GM18498 (cell line): ENCODE measurements around the gene SLC32A1.

Source experiments
- ATAC-seq: cut with Tn5 transposase; IDR thresholded peaks from one replicate; pipeline ENCODE4 v1.9.1; 2021; ENCODE audit warnings: mild to moderate bottlenecking, moderate library complexity; ENCODE audit not compliant: unreplicated experiment

SLC32A1 gene

GRCh38 chr20:38751360-38751976 is 27.2 kb downstream of the SLC32A1 start:
- ATAC-seq: no peak

- ATAC-seq: no peak
These were observed 27.7 kb downstream of the SLC32A1 start for GRCh38 chr20:38752029-38752428.

- no peak for ATAC-seq
These were observed 30.6 kb downstream of the SLC32A1 start for GRCh38 chr20:38754924-38755323.

- no peak for ATAC-seq
These were observed 31.1 kb downstream of the SLC32A1 start for GRCh38 chr20:38755324-38755910.

GRCh38 chr20:38757145-38757775 is 33.0 kb downstream of the SLC32A1 start:
- ATAC-seq: no peak

- ATAC-seq: no peak
These were observed 34.8 kb downstream of the SLC32A1 start for GRCh38 chr20:38759106-38759505.

GRCh38 chr20:38760978-38761377 is 36.7 kb downstream of the SLC32A1 start:
- no peak for ATAC-seq

GRCh38 chr20:38762174-38762573 is 37.9 kb downstream of the SLC32A1 start:
- no peak for ATAC-seq

GRCh38 chr20:38763616-38764015 is 39.3 kb downstream of the SLC32A1 start:
- no peak for ATAC-seq

GRCh38 chr20:38764567-38765318 is 40.5 kb downstream of the SLC32A1 start:
- ATAC-seq: no peak

- ATAC-seq: no peak
These were observed 41.8 kb downstream of the SLC32A1 start for GRCh38 chr20:38766071-38766470.

- no peak for ATAC-seq
These were observed 45.4 kb downstream of the SLC32A1 start for GRCh38 chr20:38769376-38770295.

GRCh38 chr20:38770546-38770945 is 46.3 kb downstream of the SLC32A1 start:
- no peak for ATAC-seq

GRCh38 chr20:38770970-38771369 is 46.7 kb downstream of the SLC32A1 start:
- no peak for ATAC-seq

GRCh38 chr20:38771621-38772020 is 47.3 kb downstream of the SLC32A1 start:
- no peak for ATAC-seq

- ATAC-seq: no peak
These were observed 49.9 kb downstream of the SLC32A1 start for GRCh38 chr20:38774167-38774566.

- no peak for ATAC-seq
These were observed 52.1 kb downstream of the SLC32A1 start for GRCh38 chr20:38776363-38776762.
